PC-9 (cell line): ENCODE measurements around the gene MYO1B.

ENCODE experiments used
- CTCF ChIP-seq: fragments of 200-600 bp; sonication (generic); conservative IDR thresholded peaks from 2 replicates; pipeline ENCODE4 v1.6.1; 2017; ENCODE audit warnings: mixed run types, antibody characterized with exemption, mild to moderate bottlenecking, moderate library complexity
- EZH2 ChIP-seq: fragments of 200-600 bp; sonication (generic); IDR thresholded peaks from 2 replicates; pipeline ENCODE4 v1.8.0; 2017; ENCODE audit warnings: antibody characterized with exemption, low read depth

GRCh38 chr2:191470306-191470705, 225.1 kb downstream of the MYO1B start:
- no peak for TF ChIP-seq CTCF
- TF ChIP-seq EZH2 = no peak
